GM23338 (cell line): ENCODE measurements around the gene CAMLG. TPM values are rescaled to one million over a fixed set of nuclear protein-coding genes. Genes with fewer than 3 reads are reported as not detected.

Experiments
- ATAC-seq: fragments of 200-7000 bp; cut with Tn5 transposase; 3 replicates; pipeline ENCODE4 v1.9.1; 2020
- DNase-seq: peaks from one replicate; pipeline ENCODE4 v3.0.0-alpha.2; 2015; ENCODE audit warnings: low spot score
- H2AFZ ChIP-seq: fragments of 200-600 bp; sonication (generic); 2 replicates; pipeline ENCODE4 v1.8.0; 2016; ENCODE audit warnings: antibody characterized with exemption, mild to moderate bottlenecking, moderate library complexity
- H3F3A ChIP-seq: fragments of 200-600 bp; sonication (generic); replicated peaks from 2 replicates; pipeline ENCODE4 v1.8.0; 2017; ENCODE audit warnings: antibody characterized with exemption, mixed run types, low read depth
- H3K27ac ChIP-seq: fragments of 200-600 bp; sonication (generic); 2 replicates; pipeline ENCODE4 v1.6.1; 2016; ENCODE audit warnings: low read depth
- H3K27me3 ChIP-seq: fragments of 200-600 bp; sonication (generic); 2 replicates; pipeline ENCODE4 v1.8.0; 2016; ENCODE audit warnings: mild to moderate bottlenecking, mixed run types, moderate library complexity; ENCODE audit not compliant: insufficient read depth
- H3K36me3 ChIP-seq: fragments of 200-600 bp; sonication (generic); 2 replicates; pipeline ENCODE4 v1.8.0; 2016; ENCODE audit warnings: mild to moderate bottlenecking; ENCODE audit not compliant: insufficient read depth
- H3K4me1 ChIP-seq: fragments of 200-600 bp; sonication (generic); 2 replicates; pipeline ENCODE4 v1.8.0; 2016; ENCODE audit warnings: mild to moderate bottlenecking, moderate library complexity; ENCODE audit not compliant: insufficient read depth
- H3K4me2 ChIP-seq: fragments of 200-600 bp; sonication (generic); 2 replicates; pipeline ENCODE4 v1.7.1; 2017; ENCODE audit warnings: mixed run types
- H3K4me3 ChIP-seq: fragments of 200-600 bp; sonication (generic); 2 replicates; pipeline ENCODE4 v1.6.1; 2016; ENCODE audit warnings: mixed run types
- H3K79me2 ChIP-seq: fragments of 200-600 bp; sonication (generic); replicated peaks from 2 replicates; pipeline ENCODE4 v1.8.0; 2017; ENCODE audit warnings: mild to moderate bottlenecking; ENCODE audit not compliant: insufficient read depth
- H3K9me2 ChIP-seq: fragments of 200-600 bp; sonication (generic); 2 replicates; pipeline ENCODE4 v1.8.0; 2017; ENCODE audit not compliant: insufficient read depth
- H4K20me1 ChIP-seq: fragments of 200-600 bp; sonication (generic); replicated peaks from 2 replicates; pipeline ENCODE4 v1.8.0; 2017; ENCODE audit warnings: mild to moderate bottlenecking; ENCODE audit not compliant: insufficient read depth
- H3K27ac Mint-ChIP-seq: 2 replicates; pipeline ENCODE4 v1.8.0; 2020; ENCODE audit warnings: inconsistent platforms, mild to moderate bottlenecking, moderate library complexity, mixed read lengths
- H3K27me3 Mint-ChIP-seq: 3 replicates; pipeline ENCODE4 v1.8.0; 2022; ENCODE audit warnings: low read depth, mild to moderate bottlenecking, moderate library complexity, mixed read lengths, inconsistent platforms; ENCODE audit not compliant: insufficient read depth, poor library complexity
- H3K36me3 Mint-ChIP-seq: 3 replicates; pipeline ENCODE4 v1.8.0; 2021; ENCODE audit warnings: low read depth, mild to moderate bottlenecking, inconsistent platforms, moderate library complexity, mixed read lengths
- H3K4me1 Mint-ChIP-seq: 3 replicates; pipeline ENCODE4 v1.8.0; 2020; ENCODE audit warnings: mild to moderate bottlenecking, inconsistent platforms, mixed read lengths
- H3K4me3 Mint-ChIP-seq: 3 replicates; pipeline ENCODE4 v1.8.0; 2021; ENCODE audit warnings: moderate library complexity, mild to moderate bottlenecking, inconsistent platforms, mixed read lengths
- H3K9me3 Mint-ChIP-seq: 3 replicates; pipeline ENCODE4 v1.8.0; 2020; ENCODE audit warnings: moderate library complexity, mild to moderate bottlenecking, inconsistent platforms, mixed read lengths
- CREB1 ChIP-seq: fragments of 250-450 bp; sonication (Bioruptor Pico); IDR thresholded peaks from 2 replicates; pipeline ENCODE4 v1.5.0; 2020; ENCODE audit warnings: low read depth, mild to moderate bottlenecking, moderate library complexity
- ETS1 ChIP-seq: IDR thresholded peaks from 2 replicates; pipeline ENCODE4 v1.6.1; 2016; ENCODE audit warnings: antibody characterized with exemption
- EZH2phosphoT487 ChIP-seq: fragments of 200-600 bp; sonication (generic); IDR thresholded peaks from one replicate; pipeline ENCODE4 v1.8.1; 2018; ENCODE audit warnings: antibody characterized with exemption; ENCODE audit not compliant: unreplicated experiment
- JUNB ChIP-seq: IDR thresholded peaks from one replicate; pipeline ENCODE4 v1.6.1; 2016; ENCODE audit warnings: antibody characterized with exemption; ENCODE audit not compliant: unreplicated experiment
- NANOG ChIP-seq: IDR thresholded peaks from 2 replicates; pipeline ENCODE4 v1.6.1; 2016; ENCODE audit warnings: antibody characterized with exemption, borderline replicate concordance
- POLR2AphosphoS5 ChIP-seq: IDR thresholded peaks from 2 replicates; pipeline ENCODE4 v1.6.1; 2016; ENCODE audit warnings: antibody characterized with exemption, low read depth
- STAT1 ChIP-seq: IDR thresholded peaks from one replicate; pipeline ENCODE4 v1.6.1; 2016; ENCODE audit warnings: antibody characterized with exemption; ENCODE audit not compliant: unreplicated experiment
- ZNF114 ChIP-seq: fragments of 250-450 bp; sonication (Bioruptor Pico); IDR thresholded peaks from 2 replicates; pipeline ENCODE4 v1.5.0; 2020; ENCODE audit warnings: mild to moderate bottlenecking, moderate library complexity
- ZNF331 ChIP-seq: fragments of 250-450 bp; sonication (Bioruptor Pico); IDR thresholded peaks from 2 replicates; pipeline ENCODE4 v1.5.0; 2020; ENCODE audit warnings: low read depth, mild to moderate bottlenecking, moderate library complexity
- polyA plus RNA-seq: library from polyadenylated mRNA; unstranded; fragments of >200 nt; fragmentation: Nextera tagmentation; extraction: Ambion mirVana; gene quantifications from 2 replicates; pipeline ENCODE4 v1.2.1, GENCODE V29; 2016
- total RNA-seq: library from RNA; depleted of rRNA; stranded (reverse); fragments of >200 nt; shearing (Covaris generic); gene quantifications from 2 replicates; pipeline ENCODE4 v1.2.3, GENCODE V29; 2014
- TF ChIP-seq, protein P1 (sequence below): IDR thresholded peaks from one replicate; pipeline ENCODE4 v1.6.1; 2018; ENCODE audit warnings: antibody characterized with exemption; ENCODE audit not compliant: unreplicated experiment
- TF ChIP-seq, protein P2 (sequence below), 2 experiments: fragments of 200-600 bp in 1 of 2; sonication (generic) in 1 of 2; conservative IDR thresholded peaks; 2 replicates each; pipeline versions ENCODE4 v1.5.1 to v1.6.1; 2016 to 2017; ENCODE audit warnings: antibody characterized with exemption in 2 of 2, low read depth in 2 of 2, mild to moderate bottlenecking in 2 of 2, moderate library complexity in 1 of 2
- TF ChIP-seq, protein P3 (sequence below): fragments of 250-450 bp; sonication (Bioruptor Pico); IDR thresholded peaks from 2 replicates; pipeline ENCODE4 v1.5.0; 2020; ENCODE audit warnings: mild to moderate bottlenecking, moderate library complexity

CAMLG gene
- total and polyA plus RNA-seq, 2 experiments from 2014 or later: 34.4 to 75.0 TPM

- H3K9me3 Mint-ChIP-seq: no peaks in the 10 kb centered on the region
- 0 out of 2 replicates have a peak, but pooled peaks cover 6% of the 10 kb centered on the region for H4K20me1 ChIP-seq
- H3K4me1 ChIP-seq: peaks cover 5% of the 10 kb centered on the region; the same call in 1 of the 2 replicates
- no peak overlapping the region for H3K4me3 ChIP-seq
- DNase-seq (peak; percentile 27), ATAC-seq (peak; percentile 75)
- peak overlapping the region; percentile 75 for H3K27ac Mint-ChIP-seq
- H3K27me3 Mint-ChIP-seq: no peaks in the 10 kb centered on the region
- no peak overlapping the region for H2AFZ ChIP-seq
- H3K27me3 ChIP-seq: no peaks in the 10 kb centered on the region
- no peaks in the 10 kb centered on the region; the same call in 1 of the 2 replicates for H3K79me2 ChIP-seq
- 0 out of 2 replicates have a peak, but pooled peaks cover 5% of the 10 kb centered on the region for H3F3A ChIP-seq
- H3K27ac ChIP-seq: 0 out of 2 replicates have a peak overlapping the region, but pooled peaks have one; percentile 8
- no peak overlapping the region for H3K4me2 ChIP-seq
- H3K36me3 ChIP-seq: peaks cover 69% of the 10 kb centered on the region
- peaks cover 90% of the 10 kb centered on the region for H3K36me3 Mint-ChIP-seq
- H3K9me2 ChIP-seq: no peaks in the 10 kb centered on the region
- no peak overlapping the region for H3K4me3 Mint-ChIP-seq
- TF ChIP-seq ZNF114 (no peak), POLR2AphosphoS5 (no peak), JUNB (no peak), NANOG (no peak), STAT1 (no peak), ETS1 (no peak), EZH2phosphoT487 (no peak), ZNF331 (CRISPR knock-in tag) (no peak), CREB1 (CRISPR knock-in tag) (no peak)
- TF ChIP-seq, protein P1, sequence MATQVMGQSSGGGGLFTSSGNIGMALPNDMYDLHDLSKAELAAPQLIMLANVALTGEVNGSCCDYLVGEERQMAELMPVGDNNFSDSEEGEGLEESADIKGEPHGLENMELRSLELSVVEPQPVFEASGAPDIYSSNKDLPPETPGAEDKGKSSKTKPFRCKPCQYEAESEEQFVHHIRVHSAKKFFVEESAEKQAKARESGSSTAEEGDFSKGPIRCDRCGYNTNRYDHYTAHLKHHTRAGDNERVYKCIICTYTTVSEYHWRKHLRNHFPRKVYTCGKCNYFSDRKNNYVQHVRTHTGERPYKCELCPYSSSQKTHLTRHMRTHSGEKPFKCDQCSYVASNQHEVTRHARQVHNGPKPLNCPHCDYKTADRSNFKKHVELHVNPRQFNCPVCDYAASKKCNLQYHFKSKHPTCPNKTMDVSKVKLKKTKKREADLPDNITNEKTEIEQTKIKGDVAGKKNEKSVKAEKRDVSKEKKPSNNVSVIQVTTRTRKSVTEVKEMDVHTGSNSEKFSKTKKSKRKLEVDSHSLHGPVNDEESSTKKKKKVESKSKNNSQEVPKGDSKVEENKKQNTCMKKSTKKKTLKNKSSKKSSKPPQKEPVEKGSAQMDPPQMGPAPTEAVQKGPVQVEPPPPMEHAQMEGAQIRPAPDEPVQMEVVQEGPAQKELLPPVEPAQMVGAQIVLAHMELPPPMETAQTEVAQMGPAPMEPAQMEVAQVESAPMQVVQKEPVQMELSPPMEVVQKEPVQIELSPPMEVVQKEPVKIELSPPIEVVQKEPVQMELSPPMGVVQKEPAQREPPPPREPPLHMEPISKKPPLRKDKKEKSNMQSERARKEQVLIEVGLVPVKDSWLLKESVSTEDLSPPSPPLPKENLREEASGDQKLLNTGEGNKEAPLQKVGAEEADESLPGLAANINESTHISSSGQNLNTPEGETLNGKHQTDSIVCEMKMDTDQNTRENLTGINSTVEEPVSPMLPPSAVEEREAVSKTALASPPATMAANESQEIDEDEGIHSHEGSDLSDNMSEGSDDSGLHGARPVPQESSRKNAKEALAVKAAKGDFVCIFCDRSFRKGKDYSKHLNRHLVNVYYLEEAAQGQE: no peak
- TF ChIP-seq, protein P2, sequence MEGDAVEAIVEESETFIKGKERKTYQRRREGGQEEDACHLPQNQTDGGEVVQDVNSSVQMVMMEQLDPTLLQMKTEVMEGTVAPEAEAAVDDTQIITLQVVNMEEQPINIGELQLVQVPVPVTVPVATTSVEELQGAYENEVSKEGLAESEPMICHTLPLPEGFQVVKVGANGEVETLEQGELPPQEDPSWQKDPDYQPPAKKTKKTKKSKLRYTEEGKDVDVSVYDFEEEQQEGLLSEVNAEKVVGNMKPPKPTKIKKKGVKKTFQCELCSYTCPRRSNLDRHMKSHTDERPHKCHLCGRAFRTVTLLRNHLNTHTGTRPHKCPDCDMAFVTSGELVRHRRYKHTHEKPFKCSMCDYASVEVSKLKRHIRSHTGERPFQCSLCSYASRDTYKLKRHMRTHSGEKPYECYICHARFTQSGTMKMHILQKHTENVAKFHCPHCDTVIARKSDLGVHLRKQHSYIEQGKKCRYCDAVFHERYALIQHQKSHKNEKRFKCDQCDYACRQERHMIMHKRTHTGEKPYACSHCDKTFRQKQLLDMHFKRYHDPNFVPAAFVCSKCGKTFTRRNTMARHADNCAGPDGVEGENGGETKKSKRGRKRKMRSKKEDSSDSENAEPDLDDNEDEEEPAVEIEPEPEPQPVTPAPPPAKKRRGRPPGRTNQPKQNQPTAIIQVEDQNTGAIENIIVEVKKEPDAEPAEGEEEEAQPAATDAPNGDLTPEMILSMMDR (conservative IDR thresholded peaks at IDR 0.05; ENCODE audit: low read depth in 2 of 2): no peak
- TF ChIP-seq, protein P3, sequence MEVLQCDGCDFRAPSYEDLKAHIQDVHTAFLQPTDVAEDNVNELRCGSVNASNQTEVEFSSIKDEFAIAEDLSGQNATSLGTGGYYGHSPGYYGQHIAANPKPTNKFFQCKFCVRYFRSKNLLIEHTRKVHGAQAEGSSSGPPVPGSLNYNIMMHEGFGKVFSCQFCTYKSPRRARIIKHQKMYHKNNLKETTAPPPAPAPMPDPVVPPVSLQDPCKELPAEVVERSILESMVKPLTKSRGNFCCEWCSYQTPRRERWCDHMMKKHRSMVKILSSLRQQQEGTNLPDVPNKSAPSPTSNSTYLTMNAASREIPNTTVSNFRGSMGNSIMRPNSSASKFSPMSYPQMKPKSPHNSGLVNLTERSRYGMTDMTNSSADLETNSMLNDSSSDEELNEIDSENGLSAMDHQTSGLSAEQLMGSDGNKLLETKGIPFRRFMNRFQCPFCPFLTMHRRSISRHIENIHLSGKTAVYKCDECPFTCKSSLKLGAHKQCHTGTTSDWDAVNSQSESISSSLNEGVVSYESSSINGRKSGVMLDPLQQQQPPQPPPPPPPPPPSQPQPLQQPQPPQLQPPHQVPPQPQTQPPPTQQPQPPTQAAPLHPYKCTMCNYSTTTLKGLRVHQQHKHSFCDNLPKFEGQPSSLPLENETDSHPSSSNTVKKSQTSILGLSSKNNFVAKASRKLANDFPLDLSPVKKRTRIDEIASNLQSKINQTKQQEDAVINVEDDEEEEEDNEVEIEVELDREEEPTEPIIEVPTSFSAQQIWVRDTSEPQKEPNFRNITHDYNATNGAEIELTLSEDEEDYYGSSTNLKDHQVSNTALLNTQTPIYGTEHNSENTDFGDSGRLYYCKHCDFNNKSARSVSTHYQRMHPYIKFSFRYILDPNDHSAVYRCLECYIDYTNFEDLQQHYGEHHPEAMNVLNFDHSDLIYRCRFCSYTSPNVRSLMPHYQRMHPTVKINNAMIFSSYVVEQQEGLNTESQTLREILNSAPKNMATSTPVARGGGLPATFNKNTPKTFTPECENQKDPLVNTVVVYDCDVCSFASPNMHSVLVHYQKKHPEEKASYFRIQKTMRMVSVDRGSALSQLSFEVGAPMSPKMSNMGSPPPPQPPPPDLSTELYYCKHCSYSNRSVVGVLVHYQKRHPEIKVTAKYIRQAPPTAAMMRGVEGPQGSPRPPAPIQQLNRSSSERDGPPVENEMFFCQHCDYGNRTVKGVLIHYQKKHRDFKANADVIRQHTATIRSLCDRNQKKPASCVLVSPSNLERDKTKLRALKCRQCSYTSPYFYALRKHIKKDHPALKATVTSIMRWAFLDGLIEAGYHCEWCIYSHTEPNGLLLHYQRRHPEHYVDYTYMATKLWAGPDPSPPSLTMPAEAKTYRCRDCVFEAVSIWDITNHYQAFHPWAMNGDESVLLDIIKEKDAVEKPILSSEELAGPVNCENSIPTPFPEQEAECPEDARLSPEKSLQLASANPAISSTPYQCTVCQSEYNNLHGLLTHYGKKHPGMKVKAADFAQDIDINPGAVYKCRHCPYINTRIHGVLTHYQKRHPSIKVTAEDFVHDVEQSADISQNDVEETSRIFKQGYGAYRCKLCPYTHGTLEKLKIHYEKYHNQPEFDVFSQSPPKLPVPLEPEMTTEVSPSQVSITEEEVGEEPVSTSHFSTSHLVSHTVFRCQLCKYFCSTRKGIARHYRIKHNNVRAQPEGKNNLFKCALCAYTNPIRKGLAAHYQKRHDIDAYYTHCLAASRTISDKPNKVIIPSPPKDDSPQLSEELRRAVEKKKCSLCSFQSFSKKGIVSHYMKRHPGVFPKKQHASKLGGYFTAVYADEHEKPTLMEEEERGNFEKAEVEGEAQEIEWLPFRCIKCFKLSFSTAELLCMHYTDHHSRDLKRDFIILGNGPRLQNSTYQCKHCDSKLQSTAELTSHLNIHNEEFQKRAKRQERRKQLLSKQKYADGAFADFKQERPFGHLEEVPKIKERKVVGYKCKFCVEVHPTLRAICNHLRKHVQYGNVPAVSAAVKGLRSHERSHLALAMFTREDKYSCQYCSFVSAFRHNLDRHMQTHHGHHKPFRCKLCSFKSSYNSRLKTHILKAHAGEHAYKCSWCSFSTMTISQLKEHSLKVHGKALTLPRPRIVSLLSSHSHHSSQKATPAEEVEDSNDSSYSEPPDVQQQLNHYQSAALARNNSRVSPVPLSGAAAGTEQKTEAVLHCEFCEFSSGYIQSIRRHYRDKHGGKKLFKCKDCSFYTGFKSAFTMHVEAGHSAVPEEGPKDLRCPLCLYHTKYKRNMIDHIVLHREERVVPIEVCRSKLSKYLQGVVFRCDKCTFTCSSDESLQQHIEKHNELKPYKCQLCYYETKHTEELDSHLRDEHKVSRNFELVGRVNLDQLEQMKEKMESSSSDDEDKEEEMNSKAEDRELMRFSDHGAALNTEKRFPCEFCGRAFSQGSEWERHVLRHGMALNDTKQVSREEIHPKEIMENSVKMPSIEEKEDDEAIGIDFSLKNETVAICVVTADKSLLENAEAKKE (CRISPR knock-in tag): no peak
- peaks cover 14% of the 10 kb centered on the region; the same call in 2 of the 3 replicates for H3K4me1 Mint-ChIP-seq
These were observed 46.7 kb downstream of the CAMLG start for GRCh38 chr5:134784946-134785620.
